HG03108 (cell line): ENCODE measurements around the gene KDM6B.

Experiments used
- ATAC-seq: cut with Tn5 transposase; IDR thresholded peaks from one replicate; pipeline ENCODE4 v1.9.1; 2021; ENCODE audit warnings: moderate library complexity; ENCODE audit not compliant: unreplicated experiment

The KDM6B gene

DNA sequence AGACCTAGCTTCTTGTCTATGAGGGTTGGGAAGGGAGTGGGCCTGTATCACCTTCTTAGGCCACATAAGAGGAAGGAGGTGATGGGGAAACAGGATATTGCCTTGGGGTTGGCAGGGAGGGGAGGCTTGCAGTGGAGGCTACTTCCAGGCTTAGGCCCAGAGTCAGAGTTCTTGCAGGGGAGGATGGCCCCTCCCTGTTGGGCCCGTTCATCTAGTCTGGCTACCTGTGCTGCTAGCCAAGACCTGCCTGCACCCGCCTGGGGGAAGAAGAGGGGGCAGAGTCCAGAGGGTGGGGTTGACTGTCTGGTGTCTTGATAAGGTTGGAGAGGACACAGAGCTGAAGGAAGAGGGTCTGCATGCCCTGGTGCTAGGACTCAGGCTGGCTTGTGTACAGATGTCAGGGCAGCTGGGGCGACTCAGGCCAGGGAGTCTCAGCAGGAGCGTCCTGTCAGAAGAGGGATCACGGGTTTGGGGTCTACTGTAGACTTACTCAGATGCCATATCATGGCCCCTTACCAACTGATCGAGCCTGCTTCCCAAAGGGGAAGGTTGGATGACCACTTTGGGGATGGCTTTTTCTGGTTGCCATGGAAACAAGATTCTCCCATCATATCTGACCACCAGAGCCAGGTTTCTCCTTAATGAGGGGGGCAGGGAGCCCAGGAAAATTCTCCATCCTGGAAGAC lies 5.3 kb downstream of the KDM6B start:
- ATAC-seq: no peak

DNA sequence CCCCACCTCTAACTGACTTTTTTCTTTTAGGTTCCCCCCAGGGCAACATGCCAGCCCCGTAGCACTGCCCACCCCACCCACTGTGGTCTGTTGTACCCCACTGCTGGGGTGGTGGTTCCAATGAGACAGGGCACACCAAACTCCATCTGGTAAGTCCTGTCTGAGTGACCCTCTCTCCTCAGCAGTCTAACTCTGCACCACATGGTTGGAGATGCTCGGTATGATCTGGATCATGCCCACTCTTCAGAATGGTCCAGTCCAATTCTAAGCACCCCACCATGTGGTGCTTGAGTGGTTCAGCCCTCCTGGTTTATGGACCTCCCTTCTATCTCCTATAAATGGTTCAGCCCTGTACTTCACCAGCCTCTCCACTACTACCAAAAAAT lies 5.9 kb downstream of the KDM6B start:
- ATAC-seq: no peak

DNA sequence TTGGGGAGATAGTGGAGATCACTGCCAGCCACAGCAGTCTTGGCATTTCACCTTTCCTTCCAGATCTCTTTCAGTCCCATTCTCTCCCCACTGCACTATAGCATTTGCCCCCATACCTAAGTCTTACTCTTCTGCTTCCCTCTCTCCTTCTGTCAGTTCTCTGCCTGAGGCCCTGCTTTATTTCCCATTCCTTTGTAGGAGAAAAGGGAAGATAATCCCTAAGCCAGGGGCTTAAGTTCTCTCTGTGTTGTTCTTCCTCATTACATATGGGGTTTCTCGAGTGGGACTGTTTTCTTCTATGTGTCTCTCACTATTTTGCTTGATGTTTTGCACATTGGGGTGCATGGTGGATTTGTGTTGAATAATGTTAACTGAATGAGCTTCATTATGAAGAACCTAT lies 6.4 kb downstream of the KDM6B start:
- no peak for ATAC-seq

DNA sequence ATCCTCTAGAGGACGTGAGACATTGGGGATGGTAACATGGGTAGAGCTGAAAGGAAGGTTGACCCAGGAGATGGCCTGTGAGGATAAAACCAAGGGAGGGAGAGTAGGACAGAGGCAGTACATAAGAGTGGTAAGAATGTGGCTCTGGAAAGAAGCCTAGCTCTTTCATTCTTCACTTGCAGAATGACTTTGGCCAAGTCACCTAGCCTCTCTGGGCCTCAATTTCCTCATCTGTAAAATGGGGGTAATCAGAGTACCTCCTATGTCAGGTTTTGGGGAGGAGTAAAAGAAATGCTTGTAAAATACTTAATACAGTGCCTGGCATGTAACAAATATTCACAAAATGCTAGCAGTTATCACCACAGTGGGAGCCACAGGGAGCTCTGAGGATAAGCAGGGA lies 6.9 kb downstream of the KDM6B start:
- ATAC-seq: no peak

DNA sequence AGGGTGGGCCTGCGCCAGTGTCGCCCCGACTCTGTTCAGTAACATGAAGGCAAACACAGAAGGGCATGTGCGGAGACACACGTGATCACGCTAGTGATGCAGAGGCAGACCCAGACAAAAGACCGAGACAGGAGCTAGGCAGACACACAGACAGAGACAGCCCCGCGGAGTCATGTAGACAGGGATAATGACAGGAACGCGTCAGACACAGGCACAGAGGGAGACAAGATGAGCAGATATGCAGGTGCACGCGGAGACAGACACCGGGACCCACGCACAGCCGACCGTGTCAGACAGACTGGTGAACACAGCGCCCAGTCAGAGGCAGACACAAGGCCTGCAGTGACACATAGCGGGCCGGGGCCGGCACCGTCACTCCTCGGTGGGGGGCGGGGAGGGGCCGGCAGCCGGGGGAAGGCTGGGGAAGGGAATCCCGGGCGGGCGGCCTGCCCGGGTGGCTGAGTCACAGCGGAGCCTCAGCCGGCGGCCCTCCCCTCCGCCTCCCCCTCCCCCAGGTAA lies 7.4 kb downstream of the KDM6B start:
- ATAC-seq: peak; percentile 13

DNA sequence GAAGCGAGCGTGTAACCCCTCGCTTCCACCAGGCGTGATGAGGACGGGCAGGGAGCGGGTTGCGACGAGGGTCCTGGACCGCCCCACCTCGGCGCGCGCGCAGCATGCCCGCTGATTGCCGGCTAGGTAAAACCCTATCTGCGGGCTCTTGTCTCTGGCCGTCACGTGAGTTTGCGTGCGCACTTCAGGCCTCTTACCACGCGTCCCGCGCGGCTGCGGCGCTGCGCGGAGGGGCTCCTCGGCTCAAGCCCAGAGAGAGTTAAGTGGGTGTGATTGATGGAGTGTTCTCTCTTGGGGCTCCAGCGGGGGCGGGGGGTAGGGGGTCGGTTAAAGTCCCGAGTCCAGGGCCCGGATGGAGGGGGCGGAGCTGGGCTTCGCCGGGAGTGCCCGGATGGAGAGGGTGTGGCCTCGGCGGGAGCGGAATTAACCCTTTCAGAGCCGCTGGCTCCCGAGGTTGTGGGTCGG lies 7.9 kb downstream of the KDM6B start:
- peak; percentile 19 for ATAC-seq

DNA sequence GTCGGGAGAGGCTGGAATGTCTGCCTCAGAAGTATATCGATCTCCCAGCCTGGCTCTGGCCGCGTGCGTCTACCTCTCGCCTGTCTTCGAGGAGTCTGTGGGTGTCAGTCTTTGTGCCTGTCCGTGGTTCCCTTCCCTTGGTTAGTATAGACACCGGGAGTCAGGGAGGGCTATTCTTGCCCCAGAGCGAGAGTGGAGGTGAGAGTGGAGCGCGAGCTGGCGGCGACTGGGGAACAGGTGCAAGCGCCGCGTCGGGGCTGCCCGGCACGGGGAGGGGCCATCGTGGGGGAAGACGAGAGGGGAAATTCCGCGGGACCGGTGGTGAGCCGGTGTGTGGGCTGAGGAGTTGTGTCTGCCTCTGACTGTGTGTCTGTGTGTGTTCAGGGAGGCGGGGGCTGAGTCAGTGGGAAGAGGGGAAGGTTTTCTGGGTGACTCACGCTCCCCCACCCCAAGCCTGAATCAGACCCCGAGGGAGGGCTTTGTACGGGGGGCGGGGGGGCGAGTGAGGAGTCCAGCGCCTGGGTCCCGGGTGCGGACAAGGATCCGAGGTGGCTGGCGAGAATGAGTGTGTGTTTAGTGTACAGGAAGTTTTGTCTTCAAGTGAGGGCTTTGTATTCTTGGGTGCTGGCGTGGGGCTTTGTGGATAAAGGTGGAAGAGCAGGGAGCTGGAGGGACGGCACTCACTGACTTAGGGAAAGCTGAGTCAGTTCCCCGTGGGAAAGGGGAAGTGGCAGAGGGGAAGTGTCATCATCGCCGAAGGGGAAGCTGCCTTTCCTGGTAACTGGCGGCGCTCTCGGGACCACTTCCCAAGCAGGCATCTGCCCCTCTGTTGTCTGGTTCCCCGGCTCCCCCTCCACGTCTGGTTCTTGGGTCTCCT lies 8.6 kb downstream of the KDM6B start:
- ATAC-seq: peak; percentile 20

DNA sequence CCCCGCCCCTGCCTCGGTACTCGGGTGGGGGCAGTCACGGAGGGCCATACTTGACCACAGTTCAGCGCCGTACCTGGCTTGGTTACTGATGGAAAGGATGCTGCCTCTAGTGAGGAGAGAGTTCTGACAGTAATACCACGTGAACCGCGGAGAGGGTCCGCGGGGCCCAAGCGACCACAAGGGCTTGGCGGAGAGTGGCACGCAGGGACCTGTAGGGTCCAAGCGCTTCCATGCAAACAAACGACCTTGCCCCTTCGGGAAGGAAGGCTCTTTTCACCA lies 9.2 kb downstream of the KDM6B start:
- no peak for ATAC-seq

DNA sequence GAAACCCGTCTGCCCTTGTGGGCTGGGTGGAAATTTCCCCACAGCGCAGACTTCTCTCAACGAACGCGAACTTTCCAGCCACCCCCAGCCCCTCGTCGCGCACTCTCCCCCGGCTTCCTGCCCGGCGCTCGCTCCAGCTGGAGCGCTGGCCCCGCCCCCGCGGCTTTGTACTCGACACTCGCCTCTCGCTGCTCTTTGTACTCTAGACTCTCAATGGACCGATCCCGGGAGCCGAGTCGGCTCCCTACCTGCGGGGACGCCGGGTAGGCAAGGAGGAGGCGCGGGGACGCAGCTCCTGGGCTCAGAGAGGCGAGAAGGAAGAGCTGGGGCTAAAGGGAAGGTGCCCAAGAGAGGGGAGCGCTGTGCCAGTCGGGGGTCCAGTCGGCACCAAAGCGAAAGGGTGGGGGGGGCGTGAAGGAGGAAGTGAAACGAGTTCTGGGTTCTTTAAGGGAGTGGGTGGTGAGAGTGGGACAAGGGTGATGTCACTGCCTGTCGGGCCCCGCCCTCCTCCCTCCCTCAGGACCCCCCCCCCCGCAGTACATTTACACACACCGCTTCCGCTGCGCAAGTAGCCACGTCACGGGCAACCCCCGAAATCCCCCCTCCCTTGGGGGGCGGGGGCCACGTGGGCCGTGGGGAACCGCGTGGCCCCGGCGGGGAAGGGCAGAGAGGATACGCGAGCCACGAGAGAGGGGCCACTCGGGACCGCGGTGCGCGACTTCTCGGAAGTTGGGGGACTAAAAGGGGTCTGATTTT lies 9.7 kb downstream of the KDM6B start:
- ATAC-seq: no peak

DNA sequence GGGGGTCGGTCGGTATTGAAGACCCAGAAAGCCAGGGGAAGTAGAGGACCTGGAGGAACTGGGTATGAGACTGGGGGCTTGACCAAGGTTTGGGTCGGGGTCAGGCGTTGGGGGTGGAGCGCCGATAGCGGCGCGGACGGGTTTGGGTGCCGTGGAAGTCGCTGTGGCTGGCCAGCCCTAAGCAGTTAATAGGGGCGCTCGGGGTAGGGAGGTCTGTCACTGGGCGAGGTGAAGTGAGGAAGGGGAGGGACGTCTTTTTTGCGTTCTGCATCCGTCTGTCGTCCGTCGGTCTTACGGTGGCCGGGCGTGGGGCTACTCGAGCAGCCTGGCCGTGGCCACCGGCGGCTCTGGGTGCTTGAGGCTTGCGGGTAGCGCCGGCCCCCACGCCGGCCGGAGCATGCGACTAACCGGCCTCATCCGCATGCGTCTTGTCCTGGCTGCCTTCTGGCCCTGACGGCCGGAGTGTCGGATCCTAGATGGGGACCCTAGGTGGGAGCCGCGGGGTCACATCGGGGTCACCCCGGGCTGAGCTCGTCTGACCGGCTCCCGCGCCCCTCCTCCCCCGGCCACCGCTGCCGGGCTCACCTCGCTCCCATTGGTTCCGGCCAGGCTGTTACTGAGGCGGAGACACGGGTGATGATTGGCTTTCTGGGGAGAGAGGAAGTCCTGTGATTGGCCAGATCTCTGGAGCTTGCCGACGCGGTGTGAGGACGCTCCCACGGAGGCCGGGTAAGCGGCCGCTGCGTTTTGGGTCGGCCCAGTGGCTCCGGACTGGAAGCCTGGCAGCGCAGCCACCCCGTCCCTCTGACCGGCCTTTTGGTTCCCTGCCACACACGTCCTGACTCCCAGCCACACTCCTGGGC lies 10.5 kb downstream of the KDM6B start:
- ATAC-seq: peak; percentile 47

DNA sequence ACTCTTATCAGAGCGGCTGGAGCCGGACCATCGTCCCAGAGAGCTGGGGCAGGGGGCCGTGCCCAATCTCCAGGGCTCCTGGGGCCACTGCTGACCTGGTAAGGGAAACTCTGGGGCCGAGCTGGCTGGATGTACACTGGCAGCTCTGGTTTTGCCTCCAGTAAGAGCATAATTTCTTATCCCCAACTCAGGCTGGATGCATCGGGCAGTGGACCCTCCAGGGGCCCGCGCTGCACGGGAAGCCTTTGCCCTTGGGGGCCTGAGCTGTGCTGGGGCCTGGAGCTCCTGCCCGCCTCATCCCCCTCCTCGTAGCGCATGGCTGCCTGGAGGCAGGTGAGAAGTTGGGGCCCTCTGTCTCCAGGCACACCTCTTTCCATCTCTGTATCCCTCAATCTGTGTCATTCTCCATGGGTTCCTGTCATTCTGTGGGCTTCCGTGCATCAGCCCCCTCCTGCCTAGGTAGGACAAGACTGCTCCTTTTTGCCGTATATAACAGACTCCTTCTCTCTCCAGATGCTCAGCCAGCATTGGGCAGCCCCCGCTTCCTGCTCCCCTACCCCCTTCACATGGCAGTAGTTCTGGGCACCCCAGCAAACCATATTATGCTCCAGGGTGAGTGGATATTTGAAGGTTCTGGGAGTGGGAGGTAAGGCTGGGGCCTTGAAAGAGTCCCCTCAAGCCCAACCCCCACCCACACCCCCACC lies 11.5 kb downstream of the KDM6B start:
- ATAC-seq: no peak

DNA sequence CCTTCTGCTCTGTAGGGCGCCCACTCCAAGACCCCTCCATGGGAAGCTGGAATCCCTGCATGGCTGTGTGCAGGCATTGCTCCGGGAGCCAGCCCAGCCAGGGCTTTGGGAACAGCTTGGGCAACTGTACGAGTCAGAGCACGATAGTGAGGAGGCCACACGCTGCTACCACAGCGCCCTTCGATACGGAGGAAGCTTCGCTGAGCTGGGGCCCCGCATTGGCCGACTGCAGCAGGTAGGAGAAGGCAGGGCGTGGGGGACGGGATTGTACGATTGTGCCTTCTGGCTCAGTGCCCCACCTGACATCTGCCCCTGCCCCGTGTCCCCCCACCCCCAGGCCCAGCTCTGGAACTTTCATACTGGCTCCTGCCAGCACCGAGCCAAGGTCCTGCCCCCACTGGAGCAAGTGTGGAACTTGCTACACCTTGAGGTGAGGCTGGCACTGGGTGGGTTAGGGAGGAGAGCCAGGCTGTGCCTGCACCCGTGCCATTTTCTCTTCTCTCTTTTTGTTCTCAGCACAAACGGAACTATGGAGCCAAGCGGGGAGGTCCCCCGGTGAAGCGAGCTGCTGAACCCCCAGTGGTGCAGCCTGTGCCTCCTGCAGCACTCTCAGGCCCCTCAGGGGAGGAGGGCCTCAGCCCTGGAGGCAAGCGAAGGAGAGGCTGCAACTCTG lies 12.2 kb downstream of the KDM6B start:
- ATAC-seq: no peak

DNA sequence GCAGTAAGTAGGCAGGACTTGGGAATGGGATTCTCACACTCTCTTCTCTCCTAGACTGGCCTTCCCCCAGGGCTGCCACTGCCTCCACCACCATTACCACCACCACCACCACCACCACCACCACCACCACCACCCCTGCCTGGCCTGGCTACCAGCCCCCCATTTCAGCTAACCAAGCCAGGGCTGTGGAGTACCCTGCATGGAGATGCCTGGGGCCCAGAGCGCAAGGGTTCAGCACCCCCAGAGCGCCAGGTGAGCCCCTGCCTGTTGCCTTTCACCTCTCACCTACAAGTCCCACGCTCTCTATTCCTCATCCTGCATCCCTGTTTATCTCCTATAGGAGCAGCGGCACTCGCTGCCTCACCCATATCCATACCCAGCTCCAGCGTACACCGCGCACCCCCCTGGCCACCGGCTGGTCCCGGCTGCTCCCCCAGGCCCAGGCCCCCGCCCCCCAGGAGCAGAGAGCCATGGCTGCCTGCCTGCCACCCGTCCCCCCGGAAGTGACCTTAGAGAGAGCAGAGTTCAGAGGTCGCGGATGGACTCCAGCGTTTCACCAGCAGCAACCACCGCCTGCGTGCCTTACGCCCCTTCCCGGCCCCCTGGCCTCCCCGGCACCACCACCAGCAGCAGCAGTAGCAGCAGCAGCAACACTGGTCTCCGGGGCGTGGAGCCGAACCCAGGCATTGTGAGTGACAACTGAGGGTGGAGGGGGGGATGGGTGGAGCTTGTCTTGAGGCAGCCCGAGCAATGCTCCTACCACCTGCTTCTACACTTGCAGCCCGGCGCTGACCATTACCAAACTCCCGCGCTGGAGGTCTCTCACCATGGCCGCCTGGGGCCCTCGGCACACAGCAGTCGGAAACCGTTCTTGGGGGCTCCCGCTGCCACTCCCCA lies 13.0 kb downstream of the KDM6B start:
- ATAC-seq: no peak

DNA sequence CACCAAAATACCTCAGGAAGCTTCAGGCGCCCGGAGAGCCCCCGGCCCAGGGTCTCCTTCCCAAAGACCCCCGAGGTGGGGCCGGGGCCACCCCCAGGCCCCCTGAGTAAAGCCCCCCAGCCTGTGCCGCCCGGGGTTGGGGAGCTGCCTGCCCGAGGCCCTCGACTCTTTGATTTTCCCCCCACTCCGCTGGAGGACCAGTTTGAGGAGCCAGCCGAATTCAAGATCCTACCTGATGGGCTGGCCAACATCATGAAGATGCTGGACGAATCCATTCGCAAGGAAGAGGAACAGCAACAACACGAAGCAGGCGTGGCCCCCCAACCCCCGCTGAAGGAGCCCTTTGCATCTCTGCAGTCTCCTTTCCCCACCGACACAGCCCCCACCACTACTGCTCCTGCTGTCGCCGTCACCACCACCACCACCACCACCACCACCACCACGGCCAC lies 14.1 kb downstream of the KDM6B start:
- ATAC-seq: no peak

DNA sequence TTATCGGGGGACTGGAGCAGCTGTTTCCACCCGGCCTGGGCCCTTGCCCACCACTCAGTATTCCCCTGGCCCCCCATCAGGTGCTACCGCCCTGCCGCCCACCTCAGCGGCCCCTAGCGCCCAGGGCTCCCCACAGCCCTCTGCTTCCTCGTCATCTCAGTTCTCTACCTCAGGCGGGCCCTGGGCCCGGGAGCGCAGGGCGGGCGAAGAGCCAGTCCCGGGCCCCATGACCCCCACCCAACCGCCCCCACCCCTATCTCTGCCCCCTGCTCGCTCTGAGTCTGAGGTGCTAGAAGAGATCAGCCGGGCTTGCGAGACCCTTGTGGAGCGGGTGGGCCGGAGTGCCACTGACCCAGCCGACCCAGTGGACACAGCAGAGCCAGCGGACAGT lies 14.7 kb downstream of the KDM6B start:
- ATAC-seq: no peak

DNA sequence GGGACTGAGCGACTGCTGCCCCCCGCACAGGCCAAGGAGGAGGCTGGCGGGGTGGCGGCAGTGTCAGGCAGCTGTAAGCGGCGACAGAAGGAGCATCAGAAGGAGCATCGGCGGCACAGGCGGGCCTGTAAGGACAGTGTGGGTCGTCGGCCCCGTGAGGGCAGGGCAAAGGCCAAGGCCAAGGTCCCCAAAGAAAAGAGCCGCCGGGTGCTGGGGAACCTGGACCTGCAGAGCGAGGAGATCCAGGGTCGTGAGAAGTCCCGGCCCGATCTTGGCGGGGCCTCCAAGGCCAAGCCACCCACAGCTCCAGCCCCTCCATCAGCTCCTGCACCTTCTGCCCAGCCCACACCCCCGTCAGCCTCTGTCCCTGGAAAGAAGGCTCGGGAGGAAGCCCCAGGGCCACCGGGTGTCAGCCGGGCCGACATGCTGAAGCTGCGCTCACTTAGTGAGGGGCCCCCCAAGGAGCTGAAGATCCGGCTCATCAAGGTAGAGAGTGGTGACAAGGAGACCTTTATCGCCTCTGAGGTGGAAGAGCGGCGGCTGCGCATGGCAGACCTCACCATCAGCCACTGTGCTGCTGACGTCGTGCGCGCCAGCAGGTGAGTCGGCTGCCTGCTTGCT lies 15.2 kb downstream of the KDM6B start:
- no peak for ATAC-seq

DNA sequence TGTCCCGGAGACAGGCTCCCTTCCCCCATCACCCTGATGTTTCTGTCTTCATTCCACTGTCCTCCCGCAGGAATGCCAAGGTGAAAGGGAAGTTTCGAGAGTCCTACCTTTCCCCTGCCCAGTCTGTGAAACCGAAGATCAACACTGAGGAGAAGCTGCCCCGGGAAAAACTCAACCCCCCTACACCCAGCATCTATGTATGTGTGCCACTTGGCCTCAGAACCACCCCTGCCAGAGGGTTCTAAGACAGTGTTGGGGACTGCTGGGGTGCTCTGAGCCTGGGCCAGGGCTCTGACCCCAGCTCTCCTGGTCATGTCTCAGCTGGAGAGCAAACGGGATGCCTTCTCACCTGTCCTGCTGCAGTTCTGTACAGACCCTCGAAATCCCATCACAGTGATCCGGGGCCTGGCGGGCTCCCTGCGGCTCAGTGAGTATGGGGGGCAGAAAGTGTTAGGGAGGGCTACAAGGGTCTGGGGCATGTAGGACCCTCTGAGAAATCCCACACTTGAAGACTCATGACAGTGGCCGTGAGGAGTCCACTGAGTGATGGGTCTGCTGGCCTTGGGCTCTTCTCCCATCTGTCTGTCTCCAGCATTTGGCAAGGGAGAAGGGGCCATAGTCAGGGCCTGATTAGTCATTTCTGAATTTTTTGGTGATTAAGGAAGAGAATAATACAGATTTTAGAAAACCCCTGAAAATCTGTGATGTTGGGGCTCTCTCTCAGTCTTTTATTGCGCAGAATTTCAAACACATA lies 15.9 kb downstream of the KDM6B start:
- ATAC-seq: no peak
